ENCODE measurements around the gene ARRDC2. TPM values are rescaled to one million over a fixed set of nuclear protein-coding genes. Genes with fewer than 3 reads are reported as not detected.

ARRDC2 gene
- total and polyA plus RNA-seq, 2 donors (not counting 1 experiment from before 2014, with no cell fraction given), result 131 to 639 TPM

GRCh38 chr19:18045307-18046050, 37.5 kb downstream of the ARRDC2 start:
- H3K4me1 Mint-ChIP-seq, result peaks cover 56% of the 10 kb centered on the region
- TF ChIP-seq CTCF (IDR thresholded peaks at IDR 0.05) (no peak), EZH2 (IDR thresholded peaks at IDR 0.05; ENCODE audit: borderline replicate concordance, insufficient read depth, low read depth, low read length, poor library complexity, severe bottlenecking) (no peak)
- Histone ChIP-seq H3K4me2 (replicated peaks; ENCODE audit: low read depth, low read length, poor library complexity, severe bottlenecking) (peak overlapping the region; percentile 73), H4K20me1 (ENCODE audit: control insufficient read depth, insufficient read depth, low read length, poor library complexity, severe bottlenecking) (no peaks in the 10 kb centered on the region), H3K4me3 (ENCODE audit: control extremely low read depth in 1 of 5, extremely low read depth in 1 of 5, insufficient read depth in 1 of 5, low read depth in 2 of 5, low read length in 4 of 5) (peak overlapping the region in 4 of 5 experiments; percentile 20 to 52 (median 36)), H3K27me3 (replicated peaks in 1 of 4; ENCODE audit: control extremely low read depth in 1 of 4, control insufficient read depth in 3 of 4, insufficient read depth in 4 of 4, low read length in 3 of 4) (no peaks in the 10 kb centered on the region), H3K9me3 (ENCODE audit: control extremely low read depth in 1 of 3, control insufficient read depth in 2 of 3, insufficient read depth in 1 of 3, low read length in 2 of 3) (no peaks in the 10 kb centered on the region), H3K36me3 (replicated peaks in 1 of 2; ENCODE audit: control extremely low read depth in 1 of 2, control insufficient read depth in 1 of 2, extremely low read depth in 1 of 2, insufficient read depth in 2 of 2, low read length in 1 of 2) (no peaks in the 10 kb centered on the region), H3K79me2 (ENCODE audit: control insufficient read depth, insufficient read depth, low read length) (no peaks in the 10 kb centered on the region), H3K4me1 (ENCODE audit: control insufficient read depth in 2 of 2, insufficient read depth in 2 of 2, low read length in 2 of 2) (peaks cover 38 to 55% of the 10 kb centered on the region in 2 donors), H3K9ac (ENCODE audit: low read length) (peak overlapping the region; percentile 60), H2AFZ (ENCODE audit: insufficient read depth, low read depth, low read length, poor library complexity, severe bottlenecking) (peak overlapping the region; percentile 6), H3K27ac (ENCODE audit: low read length in 2 of 2) (peak overlapping the region; percentile 80 to 91)
- POLR2A ChIA-PET, result interaction anchor here (0.5 to 5.3 kb wide), 21 partner anchors 9 to 1287 kb away, joined by 3 to 160 read pairs (median 6); partner anchors contain the start of genes ARRDC2 and MAST3
- CTCF ChIA-PET, result interaction anchor here (0.7 to 6.9 kb wide), 12 partner anchors 13 to 49 kb away, joined by 3 to 62 read pairs (median 7); partner anchors contain the start of gene ARRDC2
- 65% methylated on average over 6 of the region's 7 CpGs for WGBS (ENCODE audit: insufficient coverage)
- H3K27ac Mint-ChIP-seq, result peak overlapping the region; percentile 97
- ATAC-seq (ENCODE audit: low read depth) (peak; percentile 3), DNase-seq (no peak)
- no peaks in the 10 kb centered on the region for H3K9me3 Mint-ChIP-seq (ENCODE audit: insufficient read depth)
- peak overlapping the region; percentile 85 for H3K4me3 Mint-ChIP-seq
- H3K27me3 Mint-ChIP-seq, result no peaks in the 10 kb centered on the region
- intact Hi-C loops (cut with micrococcal nuclease), result loop anchor here (1.0 to 5.0 kb wide), 4 partner anchors 13 to 52 kb away; partner anchors contain the start of genes ARRDC2 and MAST3

All from B cell (primary cell).